Lower lobe of right lung (tissue), 2 donors: ENCODE results near the gene NFIB. TPM values are rescaled to one million over a fixed set of nuclear protein-coding genes. Genes with fewer than 3 reads are reported as not detected.
A peak's percentile ranks its signal among the peaks of the same experiment; 100 is the strongest.

Experiments
- ATAC-seq, 2 donors: fragments of 200-7000 bp; cut with Tn5 transposase; one replicate each; pipeline ENCODE4 v1.9.1; 2020 to 2022; ENCODE audit warnings: mild to moderate bottlenecking in 2 of 2, moderate library complexity in 2 of 2
- DNase-seq: peaks from one replicate; pipeline ENCODE4 v3.0.0-alpha.2; 2020
- H3K27ac ChIP-seq: fragments of 200-600 bp; one replicate; pipeline ENCODE4 v1.8.0; 2022
- H3K27me3 ChIP-seq: fragments of 200-600 bp; one replicate; pipeline ENCODE4 v1.8.0; 2022; ENCODE audit warnings: low read depth
- H3K36me3 ChIP-seq: fragments of 200-600 bp; one replicate; pipeline ENCODE4 v1.8.0; 2022; ENCODE audit warnings: mild to moderate bottlenecking
- H3K4me1 ChIP-seq: fragments of 200-600 bp; one replicate; pipeline ENCODE4 v1.8.0; 2022
- H3K4me3 ChIP-seq: fragments of 200-600 bp; one replicate; pipeline ENCODE4 v1.8.0; 2022; ENCODE audit warnings: mild to moderate bottlenecking
- H3K9me3 ChIP-seq: fragments of 200-600 bp; one replicate; pipeline ENCODE4 v1.8.0; 2022
- CTCF ChIP-seq: fragments of 200-600 bp; IDR thresholded peaks from one replicate; pipeline ENCODE4 v1.8.0; 2022; ENCODE audit warnings: antibody characterized with exemption, mild to moderate bottlenecking
- intact Hi-C: fragments of 100-400 bp; cut with DNase I; formaldehyde crosslinking; loops from one replicate; pipeline ENCODE4 v1.11.0; 2022
- total RNA-seq: library from RNA; stranded (reverse); fragmentation: NEBNext Ultra II Directional; extraction: Animal tissue kit (Norgen Biotek cat#: 25700); gene quantifications from one replicate; pipeline ENCODE4 v1.2.1, GENCODE V29; 2021
- donor health status: DM: no; HTN: yes; CAD: no; lungs with severe emphysema.

Gene NFIB
- total RNA-seq, 1 donor from 2014 or later, result 97.7 TPM

- intact Hi-C loops, result loop anchor here (10.0 kb wide), 1 partner anchor 223 kb away; no protein-coding TSS in a partner anchor
Observed at GRCh38 chr9:14317667-14318320, 3.9 kb upstream of the NFIB start.

GRCh38 chr9:14316602-14317300 is 2.8 kb upstream of the NFIB start:
- Histone ChIP-seq H3K36me3 (no peaks in the 10 kb centered on the region), H3K27ac (peak overlapping the region; percentile 93), H3K4me3 (peak overlapping the region; percentile 71), H3K9me3 (no peaks in the 10 kb centered on the region), H3K4me1 (peaks cover 48% of the 10 kb centered on the region), H3K27me3 (no peaks in the 10 kb centered on the region)
- TF ChIP-seq CTCF, result no peak
- intact Hi-C loops, result loop anchor here (10.0 kb wide), 1 partner anchor 222 kb away; no protein-coding TSS in a partner anchor
- DNase-seq (no peak), ATAC-seq (no peak)

More at GRCh38 chr9:14317667-14318320, 3.9 kb upstream of the NFIB start:
- Histone ChIP-seq H3K27ac (peak overlapping the region; percentile 93), H3K27me3 (no peaks in the 10 kb centered on the region), H3K9me3 (no peaks in the 10 kb centered on the region), H3K36me3 (no peaks in the 10 kb centered on the region), H3K4me3 (peak overlapping the region; percentile 71), H3K4me1 (peaks cover 48% of the 10 kb centered on the region)
- no peak for TF ChIP-seq CTCF
- no peak for DNase-seq
- no peak for ATAC-seq

- DNase-seq (peak; percentile 48), ATAC-seq (peak in 1 of 2 donors; percentile 1)
- peak overlapping the region; percentile 71 for H3K4me3 ChIP-seq
- H3K36me3 ChIP-seq, result no peaks in the 10 kb centered on the region
- intact Hi-C loops, result loop anchor here (10.0 kb wide), 1 partner anchor 221 kb away; no protein-coding TSS in a partner anchor
- H3K4me1 ChIP-seq, result peaks cover 48% of the 10 kb centered on the region
- no peaks in the 10 kb centered on the region for H3K27me3 ChIP-seq
- peak overlapping the region; percentile 93 for H3K27ac ChIP-seq
- no peaks in the 10 kb centered on the region for H3K9me3 ChIP-seq
- TF ChIP-seq CTCF, result no peak
Observed at GRCh38 chr9:14315875-14316601, 2.1 kb upstream of the NFIB start.

- Histone ChIP-seq H3K4me1 (peaks cover 40% of the 10 kb centered on the region), H3K9me3 (no peaks in the 10 kb centered on the region), H3K27ac (peak overlapping the region; percentile 93), H3K4me3 (peak overlapping the region; percentile 71), H3K27me3 (no peaks in the 10 kb centered on the region), H3K36me3 (no peaks in the 10 kb centered on the region)
- ATAC-seq (peak; percentile 82 to 89), DNase-seq (peak; percentile 93)
- intact Hi-C loops, result loop anchor here (10.0 kb wide), 1 partner anchor 220 kb away; no protein-coding TSS in a partner anchor
- TF ChIP-seq CTCF, result no peak
Observed at GRCh38 chr9:14314929-14315874, 1.3 kb upstream of the NFIB start.
